ENCODE measurements around the gene SLCO2A1.

The SLCO2A1 gene

DNA sequence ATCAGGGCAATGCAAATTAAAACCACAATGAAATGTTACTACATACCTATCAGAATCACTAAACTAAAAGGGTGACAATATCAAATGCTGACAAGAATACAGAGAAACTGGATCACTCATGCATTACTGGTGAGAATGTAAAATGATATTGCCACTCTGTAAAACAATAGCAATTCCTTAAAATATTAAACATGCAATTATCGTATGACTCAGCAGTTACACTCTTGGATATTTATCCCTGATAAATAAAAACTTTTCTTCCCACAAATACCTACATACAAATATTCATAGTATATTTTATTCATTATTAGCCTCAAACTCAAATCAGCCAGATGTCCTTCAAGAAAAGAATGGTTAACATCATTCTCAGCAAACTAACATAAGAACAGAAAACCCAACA lies 108.1 kb downstream of the SLCO2A1 start:
- Histone ChIP-seq H3K36me3 (ENCODE audit: control insufficient read depth in 2 of 2, insufficient read depth in 1 of 2, low read length in 2 of 2) (no peaks in the 10 kb centered on the region), H3K4me1 (ENCODE audit: control insufficient read depth, insufficient read depth, low read length) (no peaks in the 10 kb centered on the region), H3K27ac (ENCODE audit: extremely low read depth, low read depth, low read length) (no peak overlapping the region), H3K4me3 (ENCODE audit: low read depth, low read length) (no peak overlapping the region), H3K9me3 (ENCODE audit: control insufficient read depth, insufficient read depth, low read depth, low read length) (no peaks in the 10 kb centered on the region)
- CTCF ChIA-PET = no interaction called here
- no peak for TF ChIP-seq ZNF473 (tag by site-specific recombination; IDR thresholded peaks at IDR 0.05)
- TF ChIP-seq ZBTB10 (tag by site-specific recombination; IDR thresholded peaks at IDR 0.05) = no peak
- no peak for TF ChIP-seq ZNF549 (tag by site-specific recombination; IDR thresholded peaks at IDR 0.05)
- TF ChIP-seq ZNF221 (tag by site-specific recombination; IDR thresholded peaks at IDR 0.05; ENCODE audit: borderline replicate concordance) = no peak
- TF ChIP-seq ZNF311 (tag by site-specific recombination; IDR thresholded peaks at IDR 0.05; ENCODE audit: borderline replicate concordance) = no peak
- TF ChIP-seq KLF7 (tag by site-specific recombination; IDR thresholded peaks at IDR 0.05; ENCODE audit: borderline replicate concordance) = no peak
- TF ChIP-seq ZNF366 (tag by site-specific recombination; conservative IDR thresholded peaks at IDR 0.05) = no peak
- TF ChIP-seq ZNF585B (tag by site-specific recombination; IDR thresholded peaks at IDR 0.05) = no peak
- no peak for TF ChIP-seq ZNF596 (tag by site-specific recombination; IDR thresholded peaks at IDR 0.05)
- TF ChIP-seq ZBTB1 (tag by site-specific recombination; IDR thresholded peaks at IDR 0.05) = no peak
- TF ChIP-seq GLI2 (tag by site-specific recombination; IDR thresholded peaks at IDR 0.05; ENCODE audit: borderline replicate concordance, low read depth) = no peak
- no peak for TF ChIP-seq ZBTB7A (tag by site-specific recombination; IDR thresholded peaks at IDR 0.05; ENCODE audit: low read depth)
- no peak for TF ChIP-seq ZBTB20 (tag by site-specific recombination; IDR thresholded peaks at IDR 0.05)
- TF ChIP-seq SCRT2 (tag by site-specific recombination; IDR thresholded peaks at IDR 0.05) = no peak
- no peak for TF ChIP-seq ZNF747 (tag by site-specific recombination; IDR thresholded peaks at IDR 0.05)
- TF ChIP-seq ZNF677 (tag by site-specific recombination; IDR thresholded peaks at IDR 0.05) = no peak
- POLR2A ChIA-PET = no interaction called here

GRCh38 chr3:133917144-133917543 lies 112.6 kb downstream of the SLCO2A1 start:
- no peaks in the 10 kb centered on the region for H3K4me1 ChIP-seq (ENCODE audit: control insufficient read depth, insufficient read depth, low read length)
- no peak overlapping the region for H3K4me3 ChIP-seq (ENCODE audit: low read depth, low read length)
- H3K27ac ChIP-seq (ENCODE audit: extremely low read depth, low read depth, low read length) = no peak overlapping the region
- POLR2A ChIA-PET = no interaction called here
- no peaks in the 10 kb centered on the region for H3K9me3 ChIP-seq (ENCODE audit: control insufficient read depth, insufficient read depth, low read depth, low read length)
- H3K36me3 ChIP-seq (ENCODE audit: control insufficient read depth in 2 of 2, insufficient read depth in 1 of 2, low read length in 2 of 2) = no peaks in the 10 kb centered on the region
- CTCF ChIA-PET = no interaction called here
- TF ChIP-seq, protein P1, sequence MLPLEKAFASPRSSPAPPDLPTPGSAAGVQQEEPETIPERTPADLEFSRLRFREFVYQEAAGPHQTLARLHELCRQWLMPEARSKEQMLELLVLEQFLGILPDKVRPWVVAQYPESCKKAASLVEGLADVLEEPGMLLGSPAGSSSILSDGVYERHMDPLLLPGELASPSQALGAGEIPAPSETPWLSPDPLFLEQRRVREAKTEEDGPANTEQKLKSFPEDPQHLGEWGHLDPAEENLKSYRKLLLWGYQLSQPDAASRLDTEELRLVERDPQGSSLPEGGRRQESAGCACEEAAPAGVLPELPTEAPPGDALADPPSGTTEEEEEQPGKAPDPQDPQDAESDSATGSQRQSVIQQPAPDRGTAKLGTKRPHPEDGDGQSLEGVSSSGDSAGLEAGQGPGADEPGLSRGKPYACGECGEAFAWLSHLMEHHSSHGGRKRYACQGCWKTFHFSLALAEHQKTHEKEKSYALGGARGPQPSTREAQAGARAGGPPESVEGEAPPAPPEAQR (tag by site-specific recombination; IDR thresholded peaks at IDR 0.05) = no peak
- TF ChIP-seq ZNF548 (tag by site-specific recombination; IDR thresholded peaks at IDR 0.05) (no peak), SP3 (tag by site-specific recombination; IDR thresholded peaks at IDR 0.05) (no peak), ZNF214 (tag by site-specific recombination; IDR thresholded peaks at IDR 0.05; ENCODE audit: borderline replicate concordance) (no peak), ZNF449 (tag by site-specific recombination; IDR thresholded peaks at IDR 0.05) (no peak), HOXC10 (CRISPR knock-in tag; IDR thresholded peaks at IDR 0.05) (no peak), ZNF580 (tag by site-specific recombination; IDR thresholded peaks at IDR 0.05) (no peak), MZF1 (tag by site-specific recombination; IDR thresholded peaks at IDR 0.05; ENCODE audit: borderline replicate concordance) (no peak)
- TF ChIP-seq, protein P2, sequence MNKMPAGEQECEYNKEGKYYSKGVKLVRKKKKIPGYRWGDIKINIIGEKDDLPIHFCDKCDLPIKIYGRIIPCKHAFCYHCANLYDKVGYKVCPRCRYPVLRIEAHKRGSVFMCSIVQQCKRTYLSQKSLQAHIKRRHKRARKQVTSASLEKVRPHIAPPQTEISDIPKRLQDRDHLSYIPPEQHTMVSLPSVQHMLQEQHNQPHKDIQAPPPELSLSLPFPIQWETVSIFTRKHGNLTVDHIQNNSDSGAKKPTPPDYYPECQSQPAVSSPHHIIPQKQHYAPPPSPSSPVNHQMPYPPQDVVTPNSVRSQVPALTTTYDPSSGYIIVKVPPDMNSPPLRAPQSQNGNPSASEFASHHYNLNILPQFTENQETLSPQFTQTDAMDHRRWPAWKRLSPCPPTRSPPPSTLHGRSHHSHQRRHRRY (tag by site-specific recombination; IDR thresholded peaks at IDR 0.05) = no peak
- TF ChIP-seq, protein P3, sequence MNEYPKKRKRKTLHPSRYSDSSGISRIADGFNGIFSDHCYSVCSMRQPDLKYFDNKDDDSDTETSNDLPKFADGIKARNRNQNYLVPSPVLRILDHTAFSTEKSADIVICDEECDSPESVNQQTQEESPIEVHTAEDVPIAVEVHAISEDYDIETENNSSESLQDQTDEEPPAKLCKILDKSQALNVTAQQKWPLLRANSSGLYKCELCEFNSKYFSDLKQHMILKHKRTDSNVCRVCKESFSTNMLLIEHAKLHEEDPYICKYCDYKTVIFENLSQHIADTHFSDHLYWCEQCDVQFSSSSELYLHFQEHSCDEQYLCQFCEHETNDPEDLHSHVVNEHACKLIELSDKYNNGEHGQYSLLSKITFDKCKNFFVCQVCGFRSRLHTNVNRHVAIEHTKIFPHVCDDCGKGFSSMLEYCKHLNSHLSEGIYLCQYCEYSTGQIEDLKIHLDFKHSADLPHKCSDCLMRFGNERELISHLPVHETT (tag by site-specific recombination; IDR thresholded peaks at IDR 0.05) = no peak
- TF ChIP-seq, protein P4, sequence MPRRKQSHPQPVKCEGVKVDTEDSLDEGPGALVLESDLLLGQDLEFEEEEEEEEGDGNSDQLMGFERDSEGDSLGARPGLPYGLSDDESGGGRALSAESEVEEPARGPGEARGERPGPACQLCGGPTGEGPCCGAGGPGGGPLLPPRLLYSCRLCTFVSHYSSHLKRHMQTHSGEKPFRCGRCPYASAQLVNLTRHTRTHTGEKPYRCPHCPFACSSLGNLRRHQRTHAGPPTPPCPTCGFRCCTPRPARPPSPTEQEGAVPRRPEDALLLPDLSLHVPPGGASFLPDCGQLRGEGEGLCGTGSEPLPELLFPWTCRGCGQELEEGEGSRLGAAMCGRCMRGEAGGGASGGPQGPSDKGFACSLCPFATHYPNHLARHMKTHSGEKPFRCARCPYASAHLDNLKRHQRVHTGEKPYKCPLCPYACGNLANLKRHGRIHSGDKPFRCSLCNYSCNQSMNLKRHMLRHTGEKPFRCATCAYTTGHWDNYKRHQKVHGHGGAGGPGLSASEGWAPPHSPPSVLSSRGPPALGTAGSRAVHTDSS (tag by site-specific recombination; IDR thresholded peaks at IDR 0.05) = no peak
